Fibroblast of lung (primary cell): Measurements from ENCODE around the gene SRL. TPM values are rescaled to one million over a fixed set of nuclear protein-coding genes. Genes with fewer than 3 reads are reported as not detected.

ENCODE experiments used
- DNase-seq, 2 donors: peaks; one replicate each; pipeline versions ENCODE4 v3.0.0 to v3.0.0-alpha.2; 2010; ENCODE audit warnings: low read depth in 2 of 2
- H2AFZ ChIP-seq: 2 replicates; pipeline ENCODE4 v1.5.1; 2012; ENCODE audit warnings: low read length, control low read depth, inconsistent platforms
- H3K27ac ChIP-seq: 2 replicates; pipeline ENCODE4 v1.5.1; 2011; ENCODE audit warnings: low read length, control low read depth; ENCODE audit not compliant: insufficient read depth
- H3K27me3 ChIP-seq: 2 replicates; pipeline ENCODE4 v1.5.1; 2011; ENCODE audit warnings: mild to moderate bottlenecking, low read length; ENCODE audit not compliant: control insufficient read depth, insufficient read depth
- H3K36me3 ChIP-seq: 2 replicates; pipeline ENCODE4 v1.5.1; 2011; ENCODE audit warnings: low read length; ENCODE audit not compliant: control insufficient read depth, insufficient read depth
- H3K4me1 ChIP-seq: 2 replicates; pipeline ENCODE4 v1.5.1; 2011; ENCODE audit warnings: low read length; ENCODE audit not compliant: control insufficient read depth, insufficient read depth; ENCODE audit errors: extremely low read depth
- H3K4me2 ChIP-seq: 2 replicates; pipeline ENCODE4 v1.5.1; 2011; ENCODE audit warnings: low read length, control low read depth; ENCODE audit not compliant: insufficient read depth; ENCODE audit errors: extremely low read depth
- H3K4me3 ChIP-seq, 4 experiments: fragments of 200-600 bp in 1 of 4; sonication (generic) in 1 of 4; replicated peaks in 1 of 4; 2 replicates each; pipeline ENCODE4 v1.5.1; 2011 to 2016; ENCODE audit warnings: low read length in 4 of 4, low read depth in 3 of 4, mild to moderate bottlenecking in 3 of 4, control low read depth in 2 of 4, inconsistent platforms in 1 of 4, mixed read lengths in 1 of 4; ENCODE audit not compliant: insufficient read depth in 1 of 4; ENCODE audit errors: control extremely low read depth in 1 of 4
- H3K79me2 ChIP-seq: 2 replicates; pipeline ENCODE4 v1.5.1; 2012; ENCODE audit warnings: mild to moderate bottlenecking, low read length, inconsistent platforms; ENCODE audit not compliant: control insufficient read depth, insufficient read depth
- H3K9ac ChIP-seq: 2 replicates; pipeline ENCODE4 v1.5.1; 2011; ENCODE audit warnings: mild to moderate bottlenecking, low read length, control low read depth; ENCODE audit not compliant: insufficient read depth
- H3K9me3 ChIP-seq: 2 replicates; pipeline ENCODE4 v1.5.1; 2012; ENCODE audit warnings: low read depth, low read length; ENCODE audit not compliant: control insufficient read depth, insufficient read depth
- H4K20me1 ChIP-seq: 2 replicates; pipeline ENCODE4 v1.5.1; 2011; ENCODE audit warnings: low read length; ENCODE audit not compliant: control insufficient read depth, insufficient read depth; ENCODE audit errors: extremely low read depth
- EZH2 ChIP-seq: IDR thresholded peaks from 2 replicates; pipeline ENCODE4 v1.5.1; 2012; ENCODE audit warnings: low read length, control low read depth, mild to moderate bottlenecking; ENCODE audit errors: missing control alignments
- polyA plus RNA-seq, 2 donors: library from polyadenylated mRNA; depleted of rRNA in 1 of 2; stranded (reverse) in 1 of 2; unstranded in 1 of 2; fragments of >200 nt; gene quantifications; 2 replicates each; pipeline ENCODE4 v1.2.1, GENCODE V29; 2011 to 2012; ENCODE audit warnings: missing spikeins in 1 of 2
- total RNA-seq: library from RNA; depleted of rRNA; stranded (reverse); fragments of >200 nt; gene quantifications from 2 replicates; pipeline ENCODE4 v1.2.1, GENCODE V29; 2014
- TF ChIP-seq, protein P1 (sequence below), 2 donors: IDR thresholded peaks in 1 of 2; conservative IDR thresholded peaks in 1 of 2; 1 replicate in 1 of 2; 2 replicates in 1 of 2; pipeline ENCODE4 v1.5.1; 2011 to 2012; ENCODE audit warnings: low read length in 2 of 2, control low read depth in 1 of 2, inconsistent platforms in 1 of 2, low read depth in 1 of 2, mild to moderate bottlenecking in 1 of 2

Gene SRL
- total and polyA plus RNA-seq, 2 donors (not counting 1 experiment from before 2014, with no cell fraction given) = 0.07 to 0.17 TPM

DNA sequence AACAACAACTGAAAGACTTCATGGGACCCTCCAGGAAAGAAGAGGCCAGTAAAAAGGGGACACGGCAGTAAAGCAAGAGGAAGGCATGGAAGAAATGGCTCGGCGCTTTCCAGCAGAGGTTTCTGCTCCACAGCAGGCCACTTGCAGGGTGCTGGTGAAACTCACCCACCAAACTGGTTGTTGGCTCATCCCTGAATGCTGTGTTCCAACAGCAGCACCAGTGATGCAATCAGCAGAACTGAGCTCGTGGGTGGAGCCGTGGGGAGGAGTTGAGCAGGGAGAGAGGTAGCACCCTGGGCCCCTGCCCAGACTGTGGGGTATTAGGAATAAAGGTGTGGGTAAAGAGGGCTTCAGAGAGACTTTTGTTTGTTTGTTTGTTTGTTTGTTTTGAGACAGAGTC is 62.9 kb downstream of the SRL start:
- Histone ChIP-seq H4K20me1 (no peaks in the 10 kb centered on the region), H3K27me3 (no peaks in the 10 kb centered on the region), H3K4me3 (no peak overlapping the region), H3K9me3 (no peaks in the 10 kb centered on the region), H3K4me2 (no peak overlapping the region), H3K9ac (no peak overlapping the region), H3K79me2 (no peaks in the 10 kb centered on the region), H3K27ac (no peak overlapping the region), H2AFZ (no peak overlapping the region), H3K36me3 (no peaks in the 10 kb centered on the region), H3K4me1 (peaks cover 2% of the 10 kb centered on the region)
- DNase-seq = peak; percentile 26 to 45
- TF ChIP-seq, protein P1, sequence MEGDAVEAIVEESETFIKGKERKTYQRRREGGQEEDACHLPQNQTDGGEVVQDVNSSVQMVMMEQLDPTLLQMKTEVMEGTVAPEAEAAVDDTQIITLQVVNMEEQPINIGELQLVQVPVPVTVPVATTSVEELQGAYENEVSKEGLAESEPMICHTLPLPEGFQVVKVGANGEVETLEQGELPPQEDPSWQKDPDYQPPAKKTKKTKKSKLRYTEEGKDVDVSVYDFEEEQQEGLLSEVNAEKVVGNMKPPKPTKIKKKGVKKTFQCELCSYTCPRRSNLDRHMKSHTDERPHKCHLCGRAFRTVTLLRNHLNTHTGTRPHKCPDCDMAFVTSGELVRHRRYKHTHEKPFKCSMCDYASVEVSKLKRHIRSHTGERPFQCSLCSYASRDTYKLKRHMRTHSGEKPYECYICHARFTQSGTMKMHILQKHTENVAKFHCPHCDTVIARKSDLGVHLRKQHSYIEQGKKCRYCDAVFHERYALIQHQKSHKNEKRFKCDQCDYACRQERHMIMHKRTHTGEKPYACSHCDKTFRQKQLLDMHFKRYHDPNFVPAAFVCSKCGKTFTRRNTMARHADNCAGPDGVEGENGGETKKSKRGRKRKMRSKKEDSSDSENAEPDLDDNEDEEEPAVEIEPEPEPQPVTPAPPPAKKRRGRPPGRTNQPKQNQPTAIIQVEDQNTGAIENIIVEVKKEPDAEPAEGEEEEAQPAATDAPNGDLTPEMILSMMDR (conservative IDR thresholded peaks at IDR 0.05 in 1 of 2, IDR thresholded peaks at IDR 0.05 in 1 of 2; ENCODE audit: low read depth in 1 of 2, low read length in 2 of 2) = no peak
- TF ChIP-seq EZH2 = no peak

DNA sequence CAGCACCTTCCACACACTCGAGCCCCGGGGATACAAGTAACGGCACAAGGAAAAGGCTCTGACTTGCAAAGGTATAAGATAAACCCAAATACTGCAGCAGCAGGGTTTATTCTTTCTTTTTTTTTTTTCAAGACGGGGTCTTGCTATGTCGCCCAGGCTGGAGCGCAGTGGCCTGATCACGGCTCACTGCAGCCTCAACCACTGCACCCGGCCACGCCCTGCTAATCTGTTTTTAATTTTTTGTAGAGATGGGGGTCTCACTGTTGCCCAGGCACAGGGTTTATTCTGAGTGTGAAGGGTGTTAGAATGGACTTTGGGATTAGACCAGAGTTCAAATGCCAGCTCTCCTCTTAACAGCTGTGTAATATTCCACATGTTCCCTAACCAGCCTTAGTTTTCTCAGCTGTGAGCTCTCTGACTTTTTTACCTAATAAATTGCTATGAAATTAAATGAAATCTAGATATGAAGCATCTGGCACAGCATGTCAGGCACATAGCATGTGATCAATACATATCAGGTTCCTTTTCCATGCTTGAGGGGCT is 63.3 kb downstream of the SRL start:
- peaks cover 2% of the 10 kb centered on the region for H3K4me1 ChIP-seq
- H3K27ac ChIP-seq = no peak overlapping the region
- H3K9me3 ChIP-seq = no peaks in the 10 kb centered on the region
- H3K9ac ChIP-seq = no peak overlapping the region
- no peaks in the 10 kb centered on the region for H3K79me2 ChIP-seq
- no peaks in the 10 kb centered on the region for H4K20me1 ChIP-seq
- H3K4me2 ChIP-seq = no peak overlapping the region
- H3K27me3 ChIP-seq = no peaks in the 10 kb centered on the region
- no peak for DNase-seq
- H2AFZ ChIP-seq = no peak overlapping the region
- TF ChIP-seq, protein P1 (conservative IDR thresholded peaks at IDR 0.05 in 1 of 2, IDR thresholded peaks at IDR 0.05 in 1 of 2; ENCODE audit: low read depth in 1 of 2, low read length in 2 of 2) = no peak
- TF ChIP-seq EZH2 = no peak
- no peaks in the 10 kb centered on the region for H3K36me3 ChIP-seq
- no peak overlapping the region for H3K4me3 ChIP-seq

DNA sequence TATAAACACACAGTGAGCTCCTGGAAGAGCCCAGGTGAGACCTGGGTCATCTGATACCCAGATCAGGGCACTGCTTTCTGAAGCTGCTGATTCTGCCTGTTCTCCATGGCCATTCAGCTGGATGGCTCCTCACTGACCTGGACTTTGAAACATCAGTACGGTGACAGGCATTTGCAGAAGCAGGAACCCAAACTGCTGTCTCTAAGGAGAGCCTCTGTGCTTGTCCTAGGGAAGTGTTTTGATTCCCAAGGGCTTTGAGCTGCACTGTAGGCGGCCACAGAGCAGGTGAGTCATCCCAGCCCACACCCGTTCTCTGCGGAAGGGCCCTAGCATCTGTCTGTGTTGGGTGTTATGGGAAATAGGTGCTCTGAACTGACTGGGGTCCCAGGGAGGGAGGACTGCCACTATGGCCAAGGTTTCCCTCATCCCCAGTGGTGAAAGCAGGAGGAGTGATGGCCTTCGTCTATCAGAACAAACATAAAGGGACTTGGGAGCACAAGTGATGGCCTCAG is 64.9 kb downstream of the SRL start:
- DNase-seq = peak; percentile 24 to 70

More for the DNA sequence above, 64.9 kb downstream of the SRL start:
- Histone ChIP-seq H3K36me3 (no peaks in the 10 kb centered on the region), H3K9me3 (no peaks in the 10 kb centered on the region), H3K4me2 (no peak overlapping the region), H3K27me3 (no peaks in the 10 kb centered on the region), H3K4me1 (peaks cover 2% of the 10 kb centered on the region), H2AFZ (no peak overlapping the region), H3K79me2 (no peaks in the 10 kb centered on the region), H3K27ac (no peak overlapping the region), H3K4me3 (no peak overlapping the region), H4K20me1 (no peaks in the 10 kb centered on the region), H3K9ac (no peak overlapping the region)
- TF ChIP-seq EZH2 = no peak
- TF ChIP-seq, protein P1 (conservative IDR thresholded peaks at IDR 0.05 in 1 of 2, IDR thresholded peaks at IDR 0.05 in 1 of 2; ENCODE audit: low read depth in 1 of 2, low read length in 2 of 2) = no peak
